ENCODE measurements around the gene LRRC74A. TPM values are rescaled to one million over a fixed set of nuclear protein-coding genes. Genes with fewer than 3 reads are reported as not detected.
A peak's percentile ranks its signal among the peaks of the same experiment; 100 is the strongest.

LRRC74A gene
- total and polyA plus RNA-seq, 2 experiments from 2014 or later, result not detected

GRCh38 chr14:76904100-76904739 lies 78.0 kb downstream of the LRRC74A start:
- no peak overlapping the region for H3K27ac ChIP-seq (ENCODE audit: low read depth)
- H2AFZ ChIP-seq, result peak overlapping the region; percentile 74; the same call in 1 of the 2 replicates
- DNase-seq (ENCODE audit: low spot score) (no peak), ATAC-seq (no peak; the same call in 2 of the 3 replicates)
- 0 out of 3 replicates have a peak, but pooled peaks cover 5% of the 10 kb centered on the region for H3K36me3 Mint-ChIP-seq (ENCODE audit: low read depth)
- no peaks in the 10 kb centered on the region for H3K4me1 ChIP-seq (ENCODE audit: insufficient read depth)
- TF ChIP-seq REST (IDR thresholded peaks at IDR 0.05; ENCODE audit: unreplicated experiment) (no peak), EZH2phosphoT487 (IDR thresholded peaks at IDR 0.05; ENCODE audit: unreplicated experiment) (no peak), ZNF331 (CRISPR knock-in tag; IDR thresholded peaks at IDR 0.05; ENCODE audit: low read depth) (no peak), NANOG (IDR thresholded peaks at IDR 0.05; ENCODE audit: borderline replicate concordance) (no peak), ZNF114 (CRISPR knock-in tag; IDR thresholded peaks at IDR 0.05) (no peak), CTCF (conservative IDR thresholded peaks at IDR 0.05; ENCODE audit: low read depth in 2 of 2) (no peak), EZH2 (IDR thresholded peaks at IDR 0.05; ENCODE audit: low read depth, unreplicated experiment) (no peak), STAT1 (IDR thresholded peaks at IDR 0.05; ENCODE audit: unreplicated experiment) (no peak), JUNB (IDR thresholded peaks at IDR 0.05; ENCODE audit: unreplicated experiment) (no peak)
- TF ChIP-seq, protein P1, sequence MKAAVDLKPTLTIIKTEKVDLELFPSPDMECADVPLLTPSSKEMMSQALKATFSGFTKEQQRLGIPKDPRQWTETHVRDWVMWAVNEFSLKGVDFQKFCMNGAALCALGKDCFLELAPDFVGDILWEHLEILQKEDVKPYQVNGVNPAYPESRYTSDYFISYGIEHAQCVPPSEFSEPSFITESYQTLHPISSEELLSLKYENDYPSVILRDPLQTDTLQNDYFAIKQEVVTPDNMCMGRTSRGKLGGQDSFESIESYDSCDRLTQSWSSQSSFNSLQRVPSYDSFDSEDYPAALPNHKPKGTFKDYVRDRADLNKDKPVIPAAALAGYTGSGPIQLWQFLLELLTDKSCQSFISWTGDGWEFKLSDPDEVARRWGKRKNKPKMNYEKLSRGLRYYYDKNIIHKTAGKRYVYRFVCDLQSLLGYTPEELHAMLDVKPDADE (IDR thresholded peaks at IDR 0.05), result no peak
- 0 out of 2 replicates have a peak, but pooled peaks cover 2% of the 10 kb centered on the region for H3F3A ChIP-seq (replicated peaks; ENCODE audit: low read depth)
- H3K36me3 ChIP-seq (ENCODE audit: insufficient read depth), result no peaks in the 10 kb centered on the region
- no peak overlapping the region for H3K27ac Mint-ChIP-seq
- H3K27me3 Mint-ChIP-seq (ENCODE audit: insufficient read depth, low read depth, poor library complexity), result peaks cover 17% of the 10 kb centered on the region
- H4K20me1 ChIP-seq (replicated peaks; ENCODE audit: insufficient read depth), result no peaks in the 10 kb centered on the region
- no peak overlapping the region for H3K4me2 ChIP-seq
- H3K27me3 ChIP-seq (ENCODE audit: insufficient read depth), result no peaks in the 10 kb centered on the region
- no peaks in the 10 kb centered on the region for H3K79me2 ChIP-seq (replicated peaks; ENCODE audit: insufficient read depth)
- peaks cover 7% of the 10 kb centered on the region; the same call in 2 of the 3 replicates for H3K4me1 Mint-ChIP-seq
- no peak overlapping the region for H3K4me3 ChIP-seq
- peaks cover 17% of the 10 kb centered on the region for H3K9me3 Mint-ChIP-seq
- H3K9me2 ChIP-seq (ENCODE audit: insufficient read depth), result peaks cover 4% of the 10 kb centered on the region; the same call in 1 of the 2 replicates
- H3K4me3 Mint-ChIP-seq, result no peak overlapping the region
